HepG2 (cell line): ENCODE results near the gene KLF9. TPM values are rescaled to one million over a fixed set of nuclear protein-coding genes. Genes with fewer than 3 reads are reported as not detected.

Experiments used
- ARID2 ChIP-seq: sonication (generic); formaldehyde crosslinking; IDR thresholded peaks from 2 replicates; pipeline ENCODE4 v1.8.1; 2022; ENCODE audit warnings: mild to moderate bottlenecking, missing genetic modification reagents, borderline replicate concordance
- DNMT3B ChIP-seq: conservative IDR thresholded peaks from 2 replicates; pipeline ENCODE4 v1.6.1; 2016; ENCODE audit warnings: missing biosample characterization, control low read depth
- HDAC1 ChIP-seq: sonication (generic); formaldehyde crosslinking; IDR thresholded peaks from 2 replicates; pipeline ENCODE4 v1.5.1; 2020; ENCODE audit warnings: mild to moderate bottlenecking, missing genetic modification reagents
- IRF2 ChIP-seq: IDR thresholded peaks from 2 replicates; pipeline ENCODE4 v1.6.1; 2018; ENCODE audit warnings: missing genetic modification reagents, missing compliant biosample characterization
- MAFF ChIP-seq: IDR thresholded peaks from 2 replicates; pipeline ENCODE4 v1.6.1; 2011; ENCODE audit warnings: low read depth, low read length, improper control_type of control experiment
- REL ChIP-seq: sonication (generic); formaldehyde crosslinking; conservative IDR thresholded peaks from 2 replicates; pipeline ENCODE4 v1.8.0; 2022; ENCODE audit warnings: mild to moderate bottlenecking, missing genetic modification reagents, moderate library complexity
- RXRA ChIP-seq: sonication (generic); formaldehyde crosslinking; IDR thresholded peaks from 2 replicates; pipeline ENCODE4 v1.5.1; 2020; ENCODE audit warnings: missing genetic modification reagents
- U2AF2 ChIP-seq: fragments of 200-400 bp; formaldehyde crosslinking; IDR thresholded peaks from 2 replicates; pipeline ENCODE4 v1.6.1; 2017; ENCODE audit warnings: low read depth, mild to moderate bottlenecking, low read length
- ZBTB21 ChIP-seq: sonication (generic); formaldehyde crosslinking; IDR thresholded peaks from 2 replicates; pipeline ENCODE4 v1.4.0; 2020; ENCODE audit warnings: missing genetic modification reagents
- ZNF331 ChIP-seq: sonication (generic); formaldehyde crosslinking; IDR thresholded peaks from 2 replicates; pipeline ENCODE4 v1.4.0; 2020; ENCODE audit warnings: missing genetic modification reagents
- ZNF572 ChIP-seq: sonication (generic); formaldehyde crosslinking; IDR thresholded peaks from 2 replicates; pipeline ENCODE4 v1.5.1; 2020; ENCODE audit warnings: mild to moderate bottlenecking, missing genetic modification reagents
- polyA plus RNA-seq, 8 experiments: library from polyadenylated mRNA; depleted of rRNA in 3 of 8; stranded (reverse) in 7 of 8; unstranded in 1 of 8; fragments of >200 nt; fragmentation: Illumina TruSeq in 4 of 8; extraction: Trizol in 4 of 8; gene quantifications; 2 replicates each; pipeline versions ENCODE4 v1.2.1 to v1.2.3, GENCODE V29; 2011 to 2016; ENCODE audit warnings: low read depth in 4 of 8, missing spikeins in 1 of 8, mixed read lengths in 1 of 8; ENCODE audit not compliant: insufficient read depth in 1 of 8
- total RNA-seq, 5 experiments: library from RNA; depleted of rRNA; stranded (reverse); fragments of >200 nt; fragmentation: Illumina TruSeq; extraction: Trizol; gene quantifications; 2 replicates each; pipeline ENCODE4 v1.2.3, GENCODE V29; 2016; ENCODE audit warnings: low read depth in 1 of 5
- TF ChIP-seq, protein P1 (sequence below): sonication (generic); formaldehyde crosslinking; IDR thresholded peaks from 2 replicates; pipeline ENCODE4 v1.4.0; 2020; ENCODE audit warnings: mild to moderate bottlenecking, missing genetic modification reagents
- TF ChIP-seq, protein P2 (sequence below): sonication (generic); formaldehyde crosslinking; IDR thresholded peaks from 2 replicates; pipeline ENCODE4 v1.4.0; 2020; ENCODE audit warnings: missing genetic modification reagents
- TF ChIP-seq, protein P3 (sequence below): sonication (generic); formaldehyde crosslinking; IDR thresholded peaks from 2 replicates; pipeline ENCODE4 v1.8.1; 2023; ENCODE audit warnings: mild to moderate bottlenecking, missing genetic modification reagents
- TF ChIP-seq, protein P4 (sequence below): sonication (generic); formaldehyde crosslinking; IDR thresholded peaks from 2 replicates; pipeline ENCODE4 v1.5.0; 2020; ENCODE audit warnings: mild to moderate bottlenecking, missing genetic modification reagents, borderline replicate concordance

The KLF9 gene
- total and polyA plus RNA-seq, 2 of the 13 experiments (the other 11 are each of a cell fraction or from before 2014, with no cell fraction given): 5.7 to 7.2 TPM

DNA sequence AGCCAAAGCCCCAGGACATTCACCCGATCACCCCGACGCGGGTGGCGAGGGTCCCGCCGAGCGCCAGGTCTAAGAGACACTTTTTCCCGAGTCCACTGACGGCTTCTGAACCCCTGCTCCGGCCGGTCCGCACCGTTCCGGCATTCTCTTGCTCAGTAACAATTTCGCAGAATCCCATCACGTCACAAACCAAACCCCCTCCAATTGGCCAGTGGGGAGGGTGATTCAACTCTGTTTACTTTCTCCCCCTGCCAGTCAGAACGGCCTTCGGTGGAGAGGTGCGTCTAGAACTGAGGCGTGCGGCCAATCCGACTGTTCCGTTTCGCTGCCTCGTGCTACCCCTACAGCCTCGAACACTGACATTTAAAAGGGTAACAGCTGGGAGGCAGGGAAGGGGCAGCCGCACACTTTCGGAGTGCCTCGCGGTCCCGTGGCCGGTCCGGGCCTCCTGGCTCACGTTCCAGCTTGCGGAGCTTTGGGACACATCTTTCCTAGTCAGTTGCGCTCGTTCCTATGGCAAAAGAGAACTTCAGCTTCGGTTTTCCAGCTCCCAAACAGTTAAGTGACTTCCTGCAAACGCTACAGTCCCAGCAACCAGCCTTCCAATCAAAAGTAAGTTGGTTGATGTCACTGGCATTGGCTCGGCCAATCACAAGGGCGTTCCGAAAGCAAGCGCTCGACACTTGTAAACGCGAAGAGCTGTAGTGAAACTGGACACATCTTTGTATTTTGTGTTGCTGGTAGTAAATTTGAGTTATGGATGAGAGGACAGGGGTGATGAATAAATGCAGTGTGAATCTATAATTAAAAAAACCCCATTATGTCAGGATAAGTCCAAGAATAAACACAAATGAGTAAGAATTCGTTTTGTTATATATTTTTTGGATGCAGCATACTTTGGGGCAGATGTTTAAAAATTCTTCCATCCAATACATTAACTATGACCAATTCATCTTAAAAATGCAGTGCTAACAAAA lies at the start of gene KLF9 (continued):
- TF ChIP-seq HDAC1 (CRISPR knock-in tag): peak; percentile 94
- TF ChIP-seq U2AF2: no peak
- TF ChIP-seq ZBTB21 (CRISPR knock-in tag): peak; percentile 72; the same call in 1 of the 2 replicates
- TF ChIP-seq, protein P1, sequence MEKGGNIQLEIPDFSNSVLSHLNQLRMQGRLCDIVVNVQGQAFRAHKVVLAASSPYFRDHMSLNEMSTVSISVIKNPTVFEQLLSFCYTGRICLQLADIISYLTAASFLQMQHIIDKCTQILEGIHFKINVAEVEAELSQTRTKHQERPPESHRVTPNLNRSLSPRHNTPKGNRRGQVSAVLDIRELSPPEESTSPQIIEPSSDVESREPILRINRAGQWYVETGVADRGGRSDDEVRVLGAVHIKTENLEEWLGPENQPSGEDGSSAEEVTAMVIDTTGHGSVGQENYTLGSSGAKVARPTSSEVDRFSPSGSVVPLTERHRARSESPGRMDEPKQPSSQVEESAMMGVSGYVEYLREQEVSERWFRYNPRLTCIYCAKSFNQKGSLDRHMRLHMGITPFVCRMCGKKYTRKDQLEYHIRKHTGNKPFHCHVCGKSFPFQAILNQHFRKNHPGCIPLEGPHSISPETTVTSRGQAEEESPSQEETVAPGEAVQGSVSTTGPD (CRISPR knock-in tag): 0 out of 2 replicates have a peak, but pooled peaks have one; percentile 35
- peak; percentile 45; the same call in 1 of the 2 replicates for TF ChIP-seq IRF2 (CRISPR knock-in tag)
- no peak for TF ChIP-seq REL
- TF ChIP-seq, protein P2, sequence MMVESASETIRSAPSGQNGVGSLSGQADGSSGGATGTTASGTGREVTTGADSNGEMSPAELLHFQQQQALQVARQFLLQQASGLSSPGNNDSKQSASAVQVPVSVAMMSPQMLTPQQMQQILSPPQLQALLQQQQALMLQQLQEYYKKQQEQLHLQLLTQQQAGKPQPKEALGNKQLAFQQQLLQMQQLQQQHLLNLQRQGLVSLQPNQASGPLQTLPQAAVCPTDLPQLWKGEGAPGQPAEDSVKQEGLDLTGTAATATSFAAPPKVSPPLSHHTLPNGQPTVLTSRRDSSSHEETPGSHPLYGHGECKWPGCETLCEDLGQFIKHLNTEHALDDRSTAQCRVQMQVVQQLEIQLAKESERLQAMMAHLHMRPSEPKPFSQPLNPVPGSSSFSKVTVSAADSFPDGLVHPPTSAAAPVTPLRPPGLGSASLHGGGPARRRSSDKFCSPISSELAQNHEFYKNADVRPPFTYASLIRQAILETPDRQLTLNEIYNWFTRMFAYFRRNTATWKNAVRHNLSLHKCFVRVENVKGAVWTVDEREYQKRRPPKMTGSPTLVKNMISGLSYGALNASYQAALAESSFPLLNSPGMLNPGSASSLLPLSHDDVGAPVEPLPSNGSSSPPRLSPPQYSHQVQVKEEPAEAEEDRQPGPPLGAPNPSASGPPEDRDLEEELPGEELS: no peak; the same call in 1 of the 2 replicates
- TF ChIP-seq ZNF572 (CRISPR knock-in tag): no peak
- TF ChIP-seq RXRA (CRISPR knock-in tag): peak; percentile 88
- peak; percentile 95; the same call in 1 of the 2 replicates for TF ChIP-seq DNMT3B
- TF ChIP-seq, protein P3, sequence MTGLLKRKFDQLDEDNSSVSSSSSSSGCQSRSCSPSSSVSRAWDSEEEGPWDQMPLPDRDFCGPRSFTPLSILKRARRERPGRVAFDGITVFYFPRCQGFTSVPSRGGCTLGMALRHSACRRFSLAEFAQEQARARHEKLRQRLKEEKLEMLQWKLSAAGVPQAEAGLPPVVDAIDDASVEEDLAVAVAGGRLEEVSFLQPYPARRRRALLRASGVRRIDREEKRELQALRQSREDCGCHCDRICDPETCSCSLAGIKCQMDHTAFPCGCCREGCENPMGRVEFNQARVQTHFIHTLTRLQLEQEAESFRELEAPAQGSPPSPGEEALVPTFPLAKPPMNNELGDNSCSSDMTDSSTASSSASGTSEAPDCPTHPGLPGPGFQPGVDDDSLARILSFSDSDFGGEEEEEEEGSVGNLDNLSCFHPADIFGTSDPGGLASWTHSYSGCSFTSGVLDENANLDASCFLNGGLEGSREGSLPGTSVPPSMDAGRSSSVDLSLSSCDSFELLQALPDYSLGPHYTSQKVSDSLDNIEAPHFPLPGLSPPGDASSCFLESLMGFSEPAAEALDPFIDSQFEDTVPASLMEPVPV (CRISPR knock-in tag): peak; percentile 93
- TF ChIP-seq, protein P4, sequence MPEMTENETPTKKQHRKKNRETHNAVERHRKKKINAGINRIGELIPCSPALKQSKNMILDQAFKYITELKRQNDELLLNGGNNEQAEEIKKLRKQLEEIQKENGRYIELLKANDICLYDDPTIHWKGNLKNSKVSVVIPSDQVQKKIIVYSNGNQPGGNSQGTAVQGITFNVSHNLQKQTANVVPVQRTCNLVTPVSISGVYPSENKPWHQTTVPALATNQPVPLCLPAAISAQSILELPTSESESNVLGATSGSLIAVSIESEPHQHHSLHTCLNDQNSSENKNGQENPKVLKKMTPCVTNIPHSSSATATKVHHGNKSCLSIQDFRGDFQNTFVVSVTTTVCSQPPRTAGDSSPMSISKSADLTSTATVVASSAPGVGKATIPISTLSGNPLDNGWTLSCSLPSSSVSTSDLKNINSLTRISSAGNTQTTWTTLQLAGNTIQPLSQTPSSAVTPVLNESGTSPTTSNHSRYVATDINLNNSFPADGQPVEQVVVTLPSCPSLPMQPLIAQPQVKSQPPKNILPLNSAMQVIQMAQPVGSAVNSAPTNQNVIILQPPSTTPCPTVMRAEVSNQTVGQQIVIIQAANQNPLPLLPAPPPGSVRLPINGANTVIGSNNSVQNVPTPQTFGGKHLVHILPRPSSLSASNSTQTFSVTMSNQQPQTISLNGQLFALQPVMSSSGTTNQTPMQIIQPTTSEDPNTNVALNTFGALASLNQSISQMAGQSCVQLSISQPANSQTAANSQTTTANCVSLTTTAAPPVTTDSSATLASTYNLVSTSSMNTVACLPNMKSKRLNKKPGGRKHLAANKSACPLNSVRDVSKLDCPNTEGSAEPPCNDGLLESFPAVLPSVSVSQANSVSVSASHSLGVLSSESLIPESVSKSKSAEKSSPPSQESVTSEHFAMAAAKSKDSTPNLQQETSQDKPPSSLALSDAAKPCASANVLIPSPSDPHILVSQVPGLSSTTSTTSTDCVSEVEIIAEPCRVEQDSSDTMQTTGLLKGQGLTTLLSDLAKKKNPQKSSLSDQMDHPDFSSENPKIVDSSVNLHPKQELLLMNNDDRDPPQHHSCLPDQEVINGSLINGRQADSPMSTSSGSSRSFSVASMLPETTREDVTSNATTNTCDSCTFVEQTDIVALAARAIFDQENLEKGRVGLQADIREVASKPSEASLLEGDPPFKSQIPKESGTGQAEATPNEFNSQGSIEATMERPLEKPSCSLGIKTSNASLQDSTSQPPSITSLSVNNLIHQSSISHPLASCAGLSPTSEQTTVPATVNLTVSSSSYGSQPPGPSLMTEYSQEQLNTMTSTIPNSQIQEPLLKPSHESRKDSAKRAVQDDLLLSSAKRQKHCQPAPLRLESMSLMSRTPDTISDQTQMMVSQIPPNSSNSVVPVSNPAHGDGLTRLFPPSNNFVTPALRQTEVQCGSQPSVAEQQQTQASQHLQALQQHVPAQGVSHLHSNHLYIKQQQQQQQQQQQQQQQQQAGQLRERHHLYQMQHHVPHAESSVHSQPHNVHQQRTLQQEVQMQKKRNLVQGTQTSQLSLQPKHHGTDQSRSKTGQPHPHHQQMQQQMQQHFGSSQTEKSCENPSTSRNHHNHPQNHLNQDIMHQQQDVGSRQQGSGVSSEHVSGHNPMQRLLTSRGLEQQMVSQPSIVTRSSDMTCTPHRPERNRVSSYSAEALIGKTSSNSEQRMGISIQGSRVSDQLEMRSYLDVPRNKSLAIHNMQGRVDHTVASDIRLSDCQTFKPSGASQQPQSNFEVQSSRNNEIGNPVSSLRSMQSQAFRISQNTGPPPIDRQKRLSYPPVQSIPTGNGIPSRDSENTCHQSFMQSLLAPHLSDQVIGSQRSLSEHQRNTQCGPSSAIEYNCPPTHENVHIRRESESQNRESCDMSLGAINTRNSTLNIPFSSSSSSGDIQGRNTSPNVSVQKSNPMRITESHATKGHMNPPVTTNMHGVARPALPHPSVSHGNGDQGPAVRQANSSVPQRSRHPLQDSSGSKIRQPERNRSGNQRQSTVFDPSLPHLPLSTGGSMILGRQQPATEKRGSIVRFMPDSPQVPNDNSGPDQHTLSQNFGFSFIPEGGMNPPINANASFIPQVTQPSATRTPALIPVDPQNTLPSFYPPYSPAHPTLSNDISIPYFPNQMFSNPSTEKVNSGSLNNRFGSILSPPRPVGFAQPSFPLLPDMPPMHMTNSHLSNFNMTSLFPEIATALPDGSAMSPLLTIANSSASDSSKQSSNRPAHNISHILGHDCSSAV (CRISPR knock-in tag): no peak
- peak; percentile 35 for TF ChIP-seq ZNF331 (CRISPR knock-in tag)
- TF ChIP-seq ARID2 (CRISPR knock-in tag): peak; percentile 94; the same call in 1 of the 2 replicates
- no peak for TF ChIP-seq MAFF
